CD4-positive, alpha-beta T cell treated with Interleukin-10 for 1 hour (primary cell): Measurements from ENCODE around the gene CTSH.
"Not testable (repeated sequence)": the region's sequence is repeated elsewhere in the genome, so short reads cannot be mapped to it uniquely, and the experiment has no call there.

Source experiments
- DNase-seq: peaks from one replicate; pipeline ENCODE4 v3.0.0-alpha.2; 2020

CTSH gene

GRCh38 chr15:78879517-78880241 is 65.2 kb downstream of the CTSH start:
- no peak for DNase-seq

DNA sequence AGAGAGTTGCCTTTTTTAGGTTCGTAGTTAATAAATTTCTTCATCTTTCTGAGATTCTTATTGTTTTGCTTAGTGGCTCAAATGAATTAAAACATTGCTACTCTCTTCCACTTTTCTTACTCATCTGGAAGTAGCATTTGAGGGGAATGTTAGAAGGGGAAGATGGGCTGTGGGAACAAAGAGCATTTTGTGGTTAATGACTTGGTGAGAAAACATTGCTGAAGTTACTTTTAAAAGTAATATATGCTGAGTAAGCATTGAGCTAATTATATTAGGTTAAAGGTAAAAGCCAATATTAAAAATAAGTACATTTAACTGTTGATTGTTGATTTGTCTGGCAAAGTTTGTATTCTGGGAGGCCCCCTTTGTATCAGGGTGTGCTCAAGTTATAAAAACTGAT is 66.5 kb downstream of the CTSH start:
- DNase-seq, result no peak

DNA sequence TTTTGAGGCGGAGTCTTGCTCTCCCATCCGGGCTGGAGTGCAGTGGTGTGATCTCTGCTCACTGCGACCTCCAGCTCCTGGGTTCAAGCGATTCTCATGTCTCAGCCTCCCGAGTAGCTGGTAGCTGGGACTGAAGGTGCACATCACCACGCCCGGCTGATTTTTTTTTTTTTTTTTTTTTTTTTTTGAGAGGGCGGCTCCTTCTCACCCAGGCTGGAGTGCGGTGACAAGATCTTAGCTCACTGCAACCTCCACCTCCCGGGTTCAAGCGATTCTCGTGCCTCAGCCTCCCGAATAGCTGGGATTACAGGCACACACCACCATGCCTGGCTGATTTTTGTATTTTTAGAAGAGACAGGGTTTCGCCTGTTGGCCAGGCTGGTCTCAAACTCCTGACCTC is 67.9 kb downstream of the CTSH start:
- DNase-seq, result not testable (repeated sequence)

DNA sequence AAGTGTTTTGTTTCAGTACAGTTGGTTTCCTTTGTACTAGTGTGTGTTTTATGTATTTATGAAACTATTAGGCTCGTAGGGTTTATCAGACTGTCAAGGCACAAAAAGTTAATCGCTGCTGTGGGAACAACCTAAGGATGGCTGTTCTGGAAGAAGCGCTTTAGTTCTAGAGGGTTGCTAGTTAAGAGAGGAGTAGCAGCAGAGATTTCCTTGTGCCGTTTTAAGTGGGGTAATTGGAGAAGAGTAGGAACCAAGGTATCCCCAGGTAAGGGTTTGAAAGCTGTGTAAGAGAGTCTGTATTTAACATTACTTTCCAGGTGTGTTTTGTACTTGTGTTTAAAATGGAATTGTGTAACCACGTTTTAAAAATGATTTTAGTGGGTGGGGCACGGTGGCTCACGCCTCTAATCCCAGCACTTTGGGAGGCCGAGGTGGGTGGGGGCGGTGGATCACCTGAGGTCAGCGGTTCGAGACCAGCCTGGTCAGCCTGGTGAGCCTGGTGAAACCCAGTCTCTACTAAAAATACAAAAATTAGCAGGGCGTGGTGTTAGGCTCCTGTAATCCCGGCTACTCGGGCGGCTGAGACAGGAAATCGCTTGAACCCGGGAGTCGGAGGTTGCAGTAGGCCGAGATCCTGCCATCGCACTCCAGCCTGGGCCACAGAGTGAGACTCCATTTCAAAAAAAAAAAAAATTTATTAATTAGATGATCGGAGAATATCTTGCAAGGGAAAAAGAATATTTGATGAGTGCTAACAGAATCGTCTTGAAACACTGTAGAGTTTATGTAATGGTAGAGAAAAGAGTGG is 69.5 kb downstream of the CTSH start:
- no peak for DNase-seq

DNA sequence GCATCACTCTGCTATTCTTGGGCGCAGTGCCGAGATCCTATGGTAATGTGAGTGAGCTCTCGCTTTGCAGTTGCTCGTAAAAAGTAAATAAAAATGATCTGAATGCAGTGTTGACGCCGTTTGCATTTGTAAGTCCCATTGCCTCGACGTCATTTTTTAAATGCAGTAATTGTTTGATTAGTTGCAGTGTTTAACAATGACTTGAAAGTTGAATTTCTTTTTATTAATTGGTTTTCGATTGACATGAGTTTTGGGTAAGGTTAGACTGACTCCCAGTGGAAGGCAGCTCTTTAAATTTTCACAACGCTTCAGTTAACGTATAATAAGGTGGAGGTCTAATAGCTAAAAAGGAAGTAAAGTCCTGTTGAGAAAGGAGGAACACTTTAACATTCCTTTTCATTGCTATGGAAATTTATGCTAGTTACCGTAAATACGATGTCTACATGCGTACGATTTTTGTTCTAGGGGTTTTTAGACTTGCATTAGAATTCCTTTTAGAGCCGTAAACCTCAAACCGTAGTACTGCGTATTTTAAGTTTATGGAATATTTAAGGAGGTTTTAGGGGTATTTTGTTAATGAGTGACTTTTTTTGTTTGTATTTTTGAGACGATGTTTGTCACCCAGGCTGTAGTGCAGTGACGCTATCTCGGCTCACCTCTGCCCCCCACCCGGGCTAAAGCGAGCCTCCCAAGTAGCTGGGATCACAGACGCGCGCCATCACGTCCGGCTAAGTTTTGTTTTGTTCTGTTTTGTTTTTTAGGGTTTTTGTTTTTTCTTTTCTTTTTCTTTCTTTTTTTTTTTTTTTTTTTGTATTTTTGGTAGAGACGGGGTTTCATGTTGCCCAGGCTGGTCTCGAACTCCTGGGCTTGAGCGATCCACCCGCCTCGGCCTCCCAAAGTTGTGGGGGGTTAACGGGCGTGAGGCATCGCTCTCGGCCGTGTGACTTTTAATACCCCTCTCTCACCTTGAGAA is 70.8 kb downstream of the CTSH start:
- DNase-seq, result peak; percentile 63

GRCh38 chr15:78872972-78873792 is 71.7 kb downstream of the CTSH start:
- DNase-seq, result peak; percentile 93

GRCh38 chr15:78872155-78872971 is 72.5 kb downstream of the CTSH start, which contains the start of gene MORF4L1:
Gene MORF4L1 (plus strand): TSS chr15:78872890. CDS start chr15:78873018, 128 bp downstream.
- peak; percentile 97 for DNase-seq

DNA sequence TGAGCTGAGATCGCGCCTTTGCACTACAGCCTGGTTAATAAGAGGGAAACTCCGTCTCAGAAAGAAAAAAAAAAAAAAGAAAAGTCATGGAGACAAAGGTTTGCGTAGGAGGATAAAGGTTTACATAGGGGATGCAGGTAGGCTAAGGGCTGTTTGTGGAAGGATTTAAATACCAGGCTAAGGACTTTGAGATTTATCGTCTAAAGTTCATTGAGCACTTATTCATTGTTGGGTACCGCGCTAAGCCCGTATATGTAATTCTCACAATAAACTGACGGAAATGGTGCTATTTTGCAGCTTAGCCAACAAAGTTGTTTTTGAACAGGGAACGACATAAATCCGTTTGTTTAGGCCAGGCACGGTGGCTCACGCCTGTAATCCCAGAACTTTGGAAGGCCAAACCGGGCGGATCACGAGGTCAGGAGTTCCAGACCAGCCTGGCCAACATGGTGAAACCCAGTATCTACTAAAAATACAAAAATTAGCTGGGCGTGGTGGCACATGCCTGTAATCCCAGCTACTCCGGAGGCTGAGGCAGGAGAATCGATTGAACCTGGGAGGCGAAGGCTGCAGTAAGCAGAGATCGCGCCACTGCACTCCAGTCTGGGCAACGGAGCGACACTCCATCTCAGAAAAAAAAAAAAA is 73.2 kb downstream of the CTSH start:
- not testable (repeated sequence) for DNase-seq
